Measurements from ENCODE around the gene B3GAT3. TPM values are rescaled to one million over a fixed set of nuclear protein-coding genes. Genes with fewer than 3 reads are reported as not detected.
"Not testable (repeated sequence)": the region's sequence is repeated elsewhere in the genome, so short reads cannot be mapped to it uniquely, and the experiment has no call there.

The B3GAT3 gene
- total RNA-seq, 4 donors from 2014 or later, result 23.0 to 33.4 (median 25.1) TPM

GRCh38 chr11:62588966-62589637 lies 32.7 kb downstream of the B3GAT3 start:
- H3K36me3 ChIP-seq, result peaks cover 16 to 19% of the 10 kb centered on the region in 2 donors
- no peak overlapping the region for H3K4me3 ChIP-seq (replicated peaks in 1 of 3)
- peak; percentile 53 to 59 for DNase-seq
- H3K4me1 ChIP-seq, result peaks cover 15 to 34% of the 10 kb centered on the region in 2 donors
- no peaks in the 10 kb centered on the region for H3K27me3 ChIP-seq
- no peaks in the 10 kb centered on the region for H3K9me3 ChIP-seq
- 47% methylated on average over 18 of the region's 18 CpGs for WGBS, 2 donors
- peak overlapping the region; percentile 35 to 64 (median 63) for H3K27ac ChIP-seq
- intact Hi-C loops (cut with DNase I), result no loop called here
- TF ChIP-seq POLR2A (IDR thresholded peaks at IDR 0.05) (no peak), CTCF (IDR thresholded peaks at IDR 0.05) (peak in 3 of 6 experiments; percentile 8 to 39 (median 36))

- peaks cover 20 to 27% of the 10 kb centered on the region in 2 donors for H3K36me3 ChIP-seq
- intact Hi-C loops (cut with DNase I); DNase-seq; H3K27me3 ChIP-seq; H3K4me3 ChIP-seq (replicated peaks in 1 of 3); H3K27ac ChIP-seq; H3K9me3 ChIP-seq: not testable (repeated sequence)
- WGBS, 2 donors, result 93 to 98% methylated on average over 7 of the region's 7 CpGs
- H3K4me1 ChIP-seq, result peaks cover 7 to 20% of the 10 kb centered on the region in 2 donors
These were observed 36.4 kb downstream of the B3GAT3 start for GRCh38 chr11:62585356-62585755.

- intact Hi-C loops (cut with DNase I); H3K9me3 ChIP-seq; H3K4me1 ChIP-seq; H3K27me3 ChIP-seq; H3K27ac ChIP-seq; DNase-seq; H3K4me3 ChIP-seq (replicated peaks in 1 of 3): not testable (repeated sequence)
- H3K36me3 ChIP-seq, result peaks cover 28 to 36% of the 10 kb centered on the region in 2 donors
- WGBS, 2 donors, result 93 to 96% methylated on average over 4 of the region's 4 CpGs
These were observed 40.1 kb downstream of the B3GAT3 start for GRCh38 chr11:62581735-62582134.

- Histone ChIP-seq H3K36me3 (peaks cover 27 to 37% of the 10 kb centered on the region in 2 donors), H3K4me1 (peaks cover 0 to 4% of the 10 kb centered on the region in 2 donors), H3K9me3 (no peaks in the 10 kb centered on the region), H3K4me3 (replicated peaks in 1 of 3) (no peak overlapping the region), H3K27ac (no peak overlapping the region), H3K27me3 (no peaks in the 10 kb centered on the region)
- no peak for DNase-seq
- TF ChIP-seq POLR2A (IDR thresholded peaks at IDR 0.05) (no peak), CTCF (IDR thresholded peaks at IDR 0.05) (no peak)
- 94% methylated on average over 16 to 18 of the region's 18 CpGs for WGBS, 2 donors
- intact Hi-C loops (cut with DNase I), result no loop called here
These were observed 40.6 kb downstream of the B3GAT3 start for GRCh38 chr11:62580959-62581715.

GRCh38 chr11:62579252-62579651 lies 42.5 kb downstream of the B3GAT3 start:
- H3K27ac ChIP-seq, result no peak overlapping the region
- H3K27me3 ChIP-seq, result no peaks in the 10 kb centered on the region
- TF ChIP-seq POLR2A (IDR thresholded peaks at IDR 0.05) (no peak), CTCF (IDR thresholded peaks at IDR 0.05) (no peak)
- 91 to 93% methylated on average over 2 of the region's 2 CpGs for WGBS, 2 donors
- no peak overlapping the region for H3K4me3 ChIP-seq (replicated peaks in 1 of 3)
- no peaks in the 10 kb centered on the region for H3K9me3 ChIP-seq
- peaks cover 24 to 29% of the 10 kb centered on the region in 2 donors for H3K36me3 ChIP-seq
- DNase-seq, result no peak
- intact Hi-C loops (cut with DNase I), result no loop called here
- H3K4me1 ChIP-seq, result peaks cover 5 to 19% of the 10 kb centered on the region in 2 donors

GRCh38 chr11:62578541-62578940 lies 43.2 kb downstream of the B3GAT3 start:
- Histone ChIP-seq H3K27ac (peak overlapping the region in 1 of 3 donors; percentile 73), H3K4me1 (peaks cover 5 to 19% of the 10 kb centered on the region in 2 donors), H3K36me3 (peaks cover 24 to 29% of the 10 kb centered on the region in 2 donors), H3K4me3 (replicated peaks in 1 of 3) (no peak overlapping the region), H3K27me3 (no peaks in the 10 kb centered on the region), H3K9me3 (no peaks in the 10 kb centered on the region)
- intact Hi-C loops (cut with DNase I), result no loop called here
- DNase-seq, result no peak
- TF ChIP-seq POLR2A (IDR thresholded peaks at IDR 0.05) (no peak), CTCF (IDR thresholded peaks at IDR 0.05) (no peak)
- 96 to 97% methylated on average over 11 of the region's 11 CpGs for WGBS, 2 donors

All from thyroid gland (tissue), 4 donors.